HepG2 (cell line): ENCODE data around the gene UBXN1. TPM values are rescaled to one million over a fixed set of nuclear protein-coding genes. Genes with fewer than 3 reads are reported as not detected.

ENCODE experiments used
- ATAC-seq: fragments of 200-7000 bp; cut with Tn5 transposase; 3 replicates; pipeline ENCODE4 v1.9.1; 2020; ENCODE audit warnings: mild to moderate bottlenecking, moderate library complexity
- BruUV-seq: library from RNA; stranded (reverse); fragments of 400-500 nt; replicated peaks from 2 replicates; lab custom pipeline; 2021; lab: Mats Ljungman, UMichigan
- CTCF ChIA-PET: fragments of 300-600 bp; formaldehyde crosslinking; extraction: SDS; loops from one replicate; lab custom pipeline; 2021; ENCODE audit warnings: low total read pairs, inconsistent platforms, low intra/inter-chr PET ratio; lab: Yijun Ruan, JAX
- POLR2A ChIA-PET: fragments of 350-600 bp; sonication (Branson Sonifier 250); formaldehyde crosslinking; loops from one replicate; lab custom pipeline; 2020; ENCODE audit warnings: antibody characterized with exemption, inconsistent platforms; lab: Yijun Ruan, JAX
- DNase-seq: peaks from one replicate; pipeline ENCODE4 v3.0.0-alpha.2; 2015; ENCODE audit warnings: low spot score
- FAIRE-seq: peaks from 3 replicates; lab custom pipeline; 2011; peaks lifted over from hg19 to GRCh38; lab: Jason Lieb, UNC
- H2AFZ ChIP-seq: one replicate; pipeline ENCODE4 v1.6.1; 2011; ENCODE audit warnings: low read length, inconsistent platforms
- H3K27ac ChIP-seq: fragments of 300-600 bp; 3 replicates; pipeline ENCODE4 v1.8.0; 2011; ENCODE audit warnings: mixed run types, mild to moderate bottlenecking, mixed read lengths, low read length, inconsistent platforms; ENCODE audit not compliant: insufficient read depth; ENCODE audit errors: extremely low read length
- H3K27me3 ChIP-seq, 2 experiments: fragments of 200-600 bp in 1 of 2; 2 replicates in 1 of 2; 3 replicates in 1 of 2; pipeline versions ENCODE4 v1.6.0 to v1.8.0; 2011; ENCODE audit warnings: low read length in 2 of 2, mild to moderate bottlenecking in 2 of 2, moderate library complexity in 2 of 2, inconsistent platforms in 1 of 2; ENCODE audit not compliant: insufficient read depth in 2 of 2, control insufficient read depth in 1 of 2
- H3K36me3 ChIP-seq, 2 experiments: fragments of 200-600 bp in 1 of 2; replicated peaks in 1 of 2; 2 replicates in 1 of 2; 3 replicates in 1 of 2; pipeline versions ENCODE4 v1.5.1 to v1.8.0; 2011; ENCODE audit warnings: low read length in 2 of 2, inconsistent platforms in 1 of 2; ENCODE audit not compliant: insufficient read depth in 2 of 2, control insufficient read depth in 1 of 2
- H3K4me1 ChIP-seq: 2 replicates; pipeline ENCODE4 v1.5.1; 2012; ENCODE audit warnings: low read length, inconsistent platforms; ENCODE audit not compliant: insufficient read depth
- H3K4me2 ChIP-seq: 2 replicates; pipeline ENCODE4 v1.6.0; 2011; ENCODE audit warnings: low read depth, low read length, inconsistent platforms
- H3K4me3 ChIP-seq, 3 experiments: fragments of 200-600 bp in 1 of 3; sonication (generic), shearing (Covaris generic) in 1 of 3; replicated peaks in 1 of 3; 2 replicates each; pipeline ENCODE4 v1.5.1; 2011 to 2016; ENCODE audit warnings: low read length in 3 of 3, inconsistent platforms in 2 of 3, low read depth in 2 of 3, mild to moderate bottlenecking in 2 of 3, control low read depth in 1 of 3, mixed read lengths in 1 of 3; ENCODE audit not compliant: insufficient read depth in 1 of 3
- H3K79me2 ChIP-seq: one replicate; pipeline ENCODE4 v1.6.1; 2011; ENCODE audit warnings: low read length, inconsistent platforms; ENCODE audit not compliant: insufficient read depth
- H3K9ac ChIP-seq: 2 replicates; pipeline ENCODE4 v1.6.0; 2011; ENCODE audit warnings: mild to moderate bottlenecking, low read depth, low read length, inconsistent platforms; ENCODE audit not compliant: insufficient read depth
- H3K9me3 ChIP-seq: 2 replicates; pipeline ENCODE4 v1.5.1; 2012; ENCODE audit warnings: mild to moderate bottlenecking, low read length
- H4K20me1 ChIP-seq: 2 replicates; pipeline ENCODE4 v1.6.0; 2011; ENCODE audit warnings: inconsistent platforms, mild to moderate bottlenecking, low read length, moderate library complexity; ENCODE audit not compliant: insufficient read depth
- CBFB ChIP-seq: sonication (generic); formaldehyde crosslinking; IDR thresholded peaks from 2 replicates; pipeline ENCODE4 v1.4.0; 2020; ENCODE audit warnings: missing genetic modification reagents
- CREB3 ChIP-seq: sonication (generic); formaldehyde crosslinking; IDR thresholded peaks from 2 replicates; pipeline ENCODE4 v1.5.0; 2020; ENCODE audit warnings: missing genetic modification reagents
- KDM1A ChIP-seq: IDR thresholded peaks from 2 replicates; pipeline ENCODE4 v1.6.1; 2016; ENCODE audit warnings: missing compliant biosample characterization
- PREB ChIP-seq: sonication (generic); formaldehyde crosslinking; IDR thresholded peaks from 2 replicates; pipeline ENCODE4 v1.4.0; 2020; ENCODE audit warnings: missing genetic modification reagents
- ZKSCAN1 ChIP-seq: fragments of 150-350 bp; IDR thresholded peaks from 2 replicates; pipeline ENCODE4 v1.6.1; 2014; ENCODE audit warnings: low read length
- ZNF224 ChIP-seq: sonication (generic); formaldehyde crosslinking; IDR thresholded peaks from 2 replicates; pipeline ENCODE4 v1.5.0; 2020; ENCODE audit warnings: mild to moderate bottlenecking, missing genetic modification reagents
- ZNF282 ChIP-seq: fragments of 450-650 bp; IDR thresholded peaks from 2 replicates; pipeline ENCODE4 v1.6.1; 2018; ENCODE audit not compliant: partially characterized antibody
- ZNF354B ChIP-seq: sonication (generic); formaldehyde crosslinking; IDR thresholded peaks from 2 replicates; pipeline ENCODE4 v1.8.0; 2022; ENCODE audit warnings: mild to moderate bottlenecking, missing genetic modification reagents
- ZNF781 ChIP-seq: sonication (generic); formaldehyde crosslinking; IDR thresholded peaks from 2 replicates; pipeline ENCODE4 v1.5.1; 2020; ENCODE audit warnings: borderline replicate concordance, mild to moderate bottlenecking, missing genetic modification reagents; ENCODE audit errors: not compliant biosample characterization
- WGBS: methylation state at CpG from one replicate; pipeline ENCODE4 v1.1.6; 2017; ENCODE audit warnings: low lambda C conversion rate; 5-methylcytosine and 5-hydroxymethylcytosine counted together
- in situ Hi-C: cut with HindIII; loops from 2 replicates; pipeline ENCODE4 v1.10.0; 2017; ENCODE audit warnings: low pct_unique_long_range_greater_than_20kb; ENCODE audit not compliant: extremely low pct_ligation_motif_present
- intact Hi-C: fragments of 100-400 bp; cut with micrococcal nuclease; formaldehyde crosslinking; loops from one replicate; pipeline ENCODE4 v1.10.0; 2022; ENCODE audit not compliant: unreplicated experiment
- polyA plus RNA-seq, 8 experiments: library from polyadenylated mRNA; depleted of rRNA in 3 of 8; stranded (reverse) in 7 of 8; unstranded in 1 of 8; fragments of >200 nt; fragmentation: Illumina TruSeq in 4 of 8; extraction: Trizol in 4 of 8; gene quantifications; 2 replicates each; pipeline versions ENCODE4 v1.2.1 to v1.2.3, GENCODE V29; 2011 to 2016; ENCODE audit warnings: low read depth in 4 of 8, missing spikeins in 1 of 8, mixed read lengths in 1 of 8; ENCODE audit not compliant: insufficient read depth in 1 of 8
- total RNA-seq, 5 experiments: library from RNA; depleted of rRNA; stranded (reverse); fragments of >200 nt; fragmentation: Illumina TruSeq; extraction: Trizol; gene quantifications; 2 replicates each; pipeline ENCODE4 v1.2.3, GENCODE V29; 2016; ENCODE audit warnings: low read depth in 1 of 5
- TF ChIP-seq, protein P1 (sequence below): sonication (generic); formaldehyde crosslinking; IDR thresholded peaks from 2 replicates; pipeline ENCODE4 v1.4.0; 2020; ENCODE audit warnings: low read depth, missing genetic modification reagents
- TF ChIP-seq, protein P2 (sequence below): sonication (generic); formaldehyde crosslinking; IDR thresholded peaks from 2 replicates; pipeline ENCODE4 v1.4.0; 2020; ENCODE audit warnings: missing genetic modification reagents, borderline replicate concordance

The UBXN1 gene
- total and polyA plus RNA-seq, 2 of the 13 experiments (the other 11 are each of a cell fraction or from before 2014, with no cell fraction given): 47.5 to 52.4 TPM

DNA sequence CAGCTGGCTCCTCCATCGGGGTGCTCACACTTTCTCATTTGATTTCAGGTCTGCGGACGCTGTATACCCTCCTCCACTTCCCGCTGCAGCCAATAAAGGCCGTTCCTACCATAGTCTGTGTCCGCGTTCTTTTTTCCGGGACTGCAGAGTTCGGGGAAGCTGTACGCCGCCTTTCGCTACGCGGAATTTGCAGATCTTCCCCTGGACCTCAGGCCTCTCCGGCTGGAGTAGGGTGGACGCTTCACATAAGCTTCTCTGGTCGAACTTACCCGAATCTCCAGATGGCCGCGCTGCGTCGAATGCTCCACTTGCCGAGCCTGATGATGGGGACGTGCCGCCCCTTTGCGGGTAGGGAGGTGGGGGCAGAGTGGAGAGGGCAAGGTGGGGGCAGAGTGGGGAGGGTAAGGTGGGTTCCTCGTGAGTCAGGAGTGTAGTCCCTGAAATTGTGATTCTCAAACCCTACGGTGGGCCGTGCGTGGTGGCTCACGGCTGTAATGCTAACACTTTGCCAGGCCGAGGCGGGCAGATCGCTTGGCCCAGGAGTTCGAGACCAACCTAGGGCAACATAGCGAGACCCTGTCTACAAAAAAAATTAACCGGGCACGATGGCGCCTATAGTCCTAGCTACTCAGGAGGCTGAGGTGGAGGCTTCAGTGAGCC lies 13.1 kb downstream of the UBXN1 start (continued):
- TF ChIP-seq CREB3 (CRISPR knock-in tag) (no peak), ZKSCAN1 (no peak), ZNF224 (CRISPR knock-in tag) (no peak), ZNF781 (CRISPR knock-in tag) (no peak)

DNA sequence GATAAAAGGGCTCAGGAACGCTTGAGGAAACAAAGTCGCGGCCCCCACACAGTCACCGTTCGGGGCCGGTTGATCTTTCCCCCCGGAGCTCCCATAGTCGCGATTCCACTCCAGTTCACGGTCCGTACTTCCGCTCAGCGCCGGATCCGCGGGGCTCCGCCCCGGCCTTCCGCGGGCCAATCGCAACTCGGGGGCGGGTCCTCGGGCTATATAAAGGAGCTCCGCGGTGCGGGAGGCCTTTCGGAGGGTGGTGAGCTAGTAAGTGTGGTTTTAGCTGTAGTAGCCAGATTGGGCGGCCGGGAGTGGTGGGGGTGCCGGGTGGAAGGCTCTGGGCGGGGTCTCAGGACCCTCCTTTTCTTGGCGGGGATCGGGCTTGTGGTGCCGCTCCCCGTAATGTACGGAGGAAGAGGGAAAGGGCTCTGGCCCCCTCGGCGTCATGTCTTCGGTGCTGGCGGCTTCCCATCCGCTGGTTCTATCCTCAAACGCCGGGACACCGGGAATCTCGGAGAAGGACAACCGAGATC lies 13.7 kb downstream of the UBXN1 start, which contains the start of the genes C11orf98 and CSKMT:
C11orf98 (minus strand) TSS at position 136 of the 524 bp plus-strand sequence; CDS start at position 95, 41 bp downstream.
CSKMT (plus strand) TSS at position 238 of the 524 bp plus-strand sequence. CDS start 568 bp downstream, outside the sequence.
- WGBS: 2% methylated on average over 36 of the region's 47 CpGs
- POLR2A ChIA-PET: interaction anchor here (0.7 to 4.5 kb wide), 42 partner anchors 10 to 272 kb away, joined by 3 to 186 read pairs (median 8); partner anchors contain the start of genes AHNAK, B3GAT3, BSCL2 and EEF1G
- H3K4me2 ChIP-seq: peak within 1 kb of the TSS; percentile 85
- CTCF ChIA-PET: no interaction called here
- H3K79me2 ChIP-seq: peaks cover 35% of the 10 kb centered on the region
- H3K9me3 ChIP-seq: no peaks in the 10 kb centered on the region
- peak within 1 kb of the TSS; percentile 91 for H3K9ac ChIP-seq
- H3K36me3 ChIP-seq: peaks cover 0 to 15% of the 10 kb centered on the region in 2 experiments; a peak in 2 of 5 replicates
- TSS peak; percentile 91 for BruUV-seq
- DNase-seq: peak; percentile 85
- intact Hi-C loops: no loop called here
- H3K27me3 ChIP-seq: no peaks in the 10 kb centered on the region; a peak in 1 of 5 replicates
- H3K4me1 ChIP-seq: peaks cover 47% of the 10 kb centered on the region
- no peaks in the 10 kb centered on the region; the same call in none of the 2 replicates for H4K20me1 ChIP-seq
- peak within 1 kb of the TSS; percentile 69 to 97 (median 91) for H3K4me3 ChIP-seq
- ATAC-seq: peak; percentile 86
- no peak for FAIRE-seq
- H2AFZ ChIP-seq: no peak within 1 kb of the TSS
- in situ Hi-C loops: no loop called here
- H3K27ac ChIP-seq: peak within 1 kb of the TSS; percentile 84
- no peak for TF ChIP-seq ZNF354B (CRISPR knock-in tag)
- TF ChIP-seq ZNF282: no peak
- TF ChIP-seq PREB (CRISPR knock-in tag): no peak
- no peak for TF ChIP-seq KDM1A
- TF ChIP-seq, protein P1, sequence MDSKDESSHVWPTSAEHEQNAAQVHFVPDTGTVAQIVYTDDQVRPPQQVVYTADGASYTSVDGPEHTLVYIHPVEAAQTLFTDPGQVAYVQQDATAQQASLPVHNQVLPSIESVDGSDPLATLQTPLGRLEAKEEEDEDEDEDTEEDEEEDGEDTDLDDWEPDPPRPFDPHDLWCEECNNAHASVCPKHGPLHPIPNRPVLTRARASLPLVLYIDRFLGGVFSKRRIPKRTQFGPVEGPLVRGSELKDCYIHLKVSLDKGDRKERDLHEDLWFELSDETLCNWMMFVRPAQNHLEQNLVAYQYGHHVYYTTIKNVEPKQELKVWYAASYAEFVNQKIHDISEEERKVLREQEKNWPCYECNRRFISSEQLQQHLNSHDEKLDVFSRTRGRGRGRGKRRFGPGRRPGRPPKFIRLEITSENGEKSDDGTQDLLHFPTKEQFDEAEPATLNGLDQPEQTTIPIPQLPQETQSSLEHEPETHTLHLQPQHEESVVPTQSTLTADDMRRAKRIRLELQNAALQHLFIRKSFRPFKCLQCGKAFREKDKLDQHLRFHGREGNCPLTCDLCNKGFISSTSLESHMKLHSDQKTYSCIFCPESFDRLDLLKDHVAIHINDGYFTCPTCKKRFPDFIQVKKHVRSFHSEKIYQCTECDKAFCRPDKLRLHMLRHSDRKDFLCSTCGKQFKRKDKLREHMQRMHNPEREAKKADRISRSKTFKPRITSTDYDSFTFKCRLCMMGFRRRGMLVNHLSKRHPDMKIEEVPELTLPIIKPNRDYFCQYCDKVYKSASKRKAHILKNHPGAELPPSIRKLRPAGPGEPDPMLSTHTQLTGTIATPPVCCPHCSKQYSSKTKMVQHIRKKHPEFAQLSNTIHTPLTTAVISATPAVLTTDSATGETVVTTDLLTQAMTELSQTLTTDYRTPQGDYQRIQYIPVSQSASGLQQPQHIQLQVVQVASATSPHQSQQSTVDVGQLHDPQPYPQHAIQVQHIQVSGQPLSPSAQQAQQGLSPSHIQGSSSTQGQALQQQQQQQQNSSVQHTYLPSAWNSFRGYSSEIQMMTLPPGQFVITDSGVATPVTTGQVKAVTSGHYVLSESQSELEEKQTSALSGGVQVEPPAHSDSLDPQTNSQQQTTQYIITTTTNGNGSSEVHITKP: 0 out of 2 replicates have a peak, but pooled peaks have one; percentile 39
- TF ChIP-seq, protein P2, sequence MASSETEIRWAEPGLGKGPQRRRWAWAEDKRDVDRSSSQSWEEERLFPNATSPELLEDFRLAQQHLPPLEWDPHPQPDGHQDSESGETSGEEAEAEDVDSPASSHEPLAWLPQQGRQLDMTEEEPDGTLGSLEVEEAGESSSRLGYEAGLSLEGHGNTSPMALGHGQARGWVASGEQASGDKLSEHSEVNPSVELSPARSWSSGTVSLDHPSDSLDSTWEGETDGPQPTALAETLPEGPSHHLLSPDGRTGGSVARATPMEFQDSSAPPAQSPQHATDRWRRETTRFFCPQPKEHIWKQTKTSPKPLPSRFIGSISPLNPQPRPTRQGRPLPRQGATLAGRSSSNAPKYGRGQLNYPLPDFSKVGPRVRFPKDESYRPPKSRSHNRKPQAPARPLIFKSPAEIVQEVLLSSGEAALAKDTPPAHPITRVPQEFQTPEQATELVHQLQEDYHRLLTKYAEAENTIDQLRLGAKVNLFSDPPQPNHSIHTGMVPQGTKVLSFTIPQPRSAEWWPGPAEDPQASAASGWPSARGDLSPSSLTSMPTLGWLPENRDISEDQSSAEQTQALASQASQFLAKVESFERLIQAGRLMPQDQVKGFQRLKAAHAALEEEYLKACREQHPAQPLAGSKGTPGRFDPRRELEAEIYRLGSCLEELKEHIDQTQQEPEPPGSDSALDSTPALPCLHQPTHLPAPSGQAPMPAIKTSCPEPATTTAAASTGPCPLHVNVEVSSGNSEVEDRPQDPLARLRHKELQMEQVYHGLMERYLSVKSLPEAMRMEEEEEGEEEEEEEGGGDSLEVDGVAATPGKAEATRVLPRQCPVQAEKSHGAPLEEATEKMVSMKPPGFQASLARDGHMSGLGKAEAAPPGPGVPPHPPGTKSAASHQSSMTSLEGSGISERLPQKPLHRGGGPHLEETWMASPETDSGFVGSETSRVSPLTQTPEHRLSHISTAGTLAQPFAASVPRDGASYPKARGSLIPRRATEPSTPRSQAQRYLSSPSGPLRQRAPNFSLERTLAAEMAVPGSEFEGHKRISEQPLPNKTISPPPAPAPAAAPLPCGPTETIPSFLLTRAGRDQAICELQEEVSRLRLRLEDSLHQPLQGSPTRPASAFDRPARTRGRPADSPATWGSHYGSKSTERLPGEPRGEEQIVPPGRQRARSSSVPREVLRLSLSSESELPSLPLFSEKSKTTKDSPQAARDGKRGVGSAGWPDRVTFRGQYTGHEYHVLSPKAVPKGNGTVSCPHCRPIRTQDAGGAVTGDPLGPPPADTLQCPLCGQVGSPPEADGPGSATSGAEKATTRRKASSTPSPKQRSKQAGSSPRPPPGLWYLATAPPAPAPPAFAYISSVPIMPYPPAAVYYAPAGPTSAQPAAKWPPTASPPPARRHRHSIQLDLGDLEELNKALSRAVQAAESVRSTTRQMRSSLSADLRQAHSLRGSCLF (CRISPR knock-in tag): no peak
- TF ChIP-seq CBFB (CRISPR knock-in tag): no peak
